GM10266 (cell line): ENCODE measurements around the gene SLC6A20.

Source experiments
- DNase-seq: peaks from one replicate; pipeline ENCODE4 v3.0.0; 2012; ENCODE audit errors: extremely low spot score
- TF ChIP-seq, protein P1 (sequence below): IDR thresholded peaks from 2 replicates; pipeline ENCODE4 v1.5.1; 2012; ENCODE audit warnings: mild to moderate bottlenecking, low read depth; ENCODE audit not compliant: control insufficient read depth, insufficient read depth; ENCODE audit errors: missing control alignments

SLC6A20 gene

DNA sequence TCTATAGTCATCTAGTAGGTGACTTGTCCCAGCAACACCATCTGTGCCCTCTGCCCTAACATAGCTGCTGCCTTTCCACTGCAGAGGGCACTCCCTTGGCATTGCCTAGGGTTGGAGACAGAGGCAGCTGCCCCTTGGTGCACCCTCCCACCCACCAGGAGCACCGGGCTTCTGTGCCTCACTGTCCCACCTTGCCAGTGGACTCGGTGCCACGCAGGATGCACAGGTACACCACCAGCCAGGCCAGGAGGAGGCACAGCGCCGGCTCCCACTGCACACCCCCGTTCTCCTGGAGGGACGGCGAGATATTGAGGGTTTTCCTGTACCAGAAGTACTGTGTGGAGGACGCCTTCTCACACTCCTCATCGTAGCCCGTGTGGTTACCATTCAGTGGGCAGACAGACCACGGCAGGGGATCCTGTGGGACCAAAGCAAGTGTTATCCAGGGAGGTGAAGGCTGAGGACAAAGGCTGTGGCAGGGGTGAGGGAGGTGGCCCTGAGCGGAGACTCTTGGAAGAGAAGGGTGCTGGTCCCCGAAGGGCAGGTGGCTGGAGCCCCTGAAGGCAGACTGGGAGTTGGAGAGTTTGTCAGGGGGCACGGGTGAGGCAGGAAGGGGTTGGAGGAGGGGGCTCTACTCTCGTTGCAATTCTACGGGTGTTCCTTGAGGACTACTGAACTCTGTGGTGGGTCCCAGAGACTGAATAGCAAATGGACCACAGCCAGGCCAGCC is 20.6 kb downstream of the SLC6A20 start:
- TF ChIP-seq, protein P1, sequence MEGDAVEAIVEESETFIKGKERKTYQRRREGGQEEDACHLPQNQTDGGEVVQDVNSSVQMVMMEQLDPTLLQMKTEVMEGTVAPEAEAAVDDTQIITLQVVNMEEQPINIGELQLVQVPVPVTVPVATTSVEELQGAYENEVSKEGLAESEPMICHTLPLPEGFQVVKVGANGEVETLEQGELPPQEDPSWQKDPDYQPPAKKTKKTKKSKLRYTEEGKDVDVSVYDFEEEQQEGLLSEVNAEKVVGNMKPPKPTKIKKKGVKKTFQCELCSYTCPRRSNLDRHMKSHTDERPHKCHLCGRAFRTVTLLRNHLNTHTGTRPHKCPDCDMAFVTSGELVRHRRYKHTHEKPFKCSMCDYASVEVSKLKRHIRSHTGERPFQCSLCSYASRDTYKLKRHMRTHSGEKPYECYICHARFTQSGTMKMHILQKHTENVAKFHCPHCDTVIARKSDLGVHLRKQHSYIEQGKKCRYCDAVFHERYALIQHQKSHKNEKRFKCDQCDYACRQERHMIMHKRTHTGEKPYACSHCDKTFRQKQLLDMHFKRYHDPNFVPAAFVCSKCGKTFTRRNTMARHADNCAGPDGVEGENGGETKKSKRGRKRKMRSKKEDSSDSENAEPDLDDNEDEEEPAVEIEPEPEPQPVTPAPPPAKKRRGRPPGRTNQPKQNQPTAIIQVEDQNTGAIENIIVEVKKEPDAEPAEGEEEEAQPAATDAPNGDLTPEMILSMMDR, result no peak
- no peak for DNase-seq

DNA sequence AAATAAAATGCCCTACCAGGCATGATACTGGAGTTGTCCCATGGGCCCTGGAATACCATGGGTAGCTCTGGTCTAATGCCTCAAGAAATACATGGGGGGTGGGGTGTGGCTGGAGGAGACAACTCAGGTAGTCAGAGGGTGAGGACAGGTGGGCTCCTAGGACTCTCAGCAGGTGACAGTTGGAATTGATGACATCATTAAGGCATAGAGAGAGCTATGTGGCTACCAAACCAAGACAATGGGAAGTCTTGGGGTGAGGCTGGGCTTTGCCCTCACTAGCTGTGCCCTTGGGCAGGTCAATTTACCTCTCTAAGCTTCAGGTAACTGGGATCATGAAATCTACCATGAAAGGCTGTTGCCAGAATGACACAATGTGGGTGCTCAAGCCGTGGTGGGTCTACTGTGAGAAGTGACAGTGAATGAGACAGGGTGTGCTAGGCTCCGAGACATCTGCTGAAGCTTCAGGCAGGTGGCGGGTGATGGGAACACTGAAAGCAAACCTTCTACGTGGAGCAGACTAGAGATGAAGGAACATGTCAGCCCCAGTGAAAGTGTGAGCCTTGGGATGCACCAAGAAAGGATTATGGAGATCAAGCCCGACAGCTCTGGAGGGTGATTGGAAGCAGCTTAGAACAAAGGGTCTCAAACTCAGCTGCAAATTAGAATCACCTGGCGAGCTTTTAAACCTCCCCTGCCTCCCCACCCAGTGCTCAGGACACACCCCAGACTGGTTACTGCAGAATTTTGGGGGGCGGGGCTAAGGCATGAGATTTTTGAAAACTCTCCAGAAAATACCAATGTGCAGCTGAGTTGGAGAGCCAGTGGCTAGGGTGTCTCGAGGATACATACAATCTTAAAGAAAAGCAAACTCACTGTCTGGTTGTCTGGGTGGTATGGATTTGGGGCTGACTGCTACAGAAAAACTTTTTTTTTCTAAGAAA is 21.5 kb downstream of the SLC6A20 start:
- DNase-seq, result no peak
- TF ChIP-seq, protein P1, result no peak

DNA sequence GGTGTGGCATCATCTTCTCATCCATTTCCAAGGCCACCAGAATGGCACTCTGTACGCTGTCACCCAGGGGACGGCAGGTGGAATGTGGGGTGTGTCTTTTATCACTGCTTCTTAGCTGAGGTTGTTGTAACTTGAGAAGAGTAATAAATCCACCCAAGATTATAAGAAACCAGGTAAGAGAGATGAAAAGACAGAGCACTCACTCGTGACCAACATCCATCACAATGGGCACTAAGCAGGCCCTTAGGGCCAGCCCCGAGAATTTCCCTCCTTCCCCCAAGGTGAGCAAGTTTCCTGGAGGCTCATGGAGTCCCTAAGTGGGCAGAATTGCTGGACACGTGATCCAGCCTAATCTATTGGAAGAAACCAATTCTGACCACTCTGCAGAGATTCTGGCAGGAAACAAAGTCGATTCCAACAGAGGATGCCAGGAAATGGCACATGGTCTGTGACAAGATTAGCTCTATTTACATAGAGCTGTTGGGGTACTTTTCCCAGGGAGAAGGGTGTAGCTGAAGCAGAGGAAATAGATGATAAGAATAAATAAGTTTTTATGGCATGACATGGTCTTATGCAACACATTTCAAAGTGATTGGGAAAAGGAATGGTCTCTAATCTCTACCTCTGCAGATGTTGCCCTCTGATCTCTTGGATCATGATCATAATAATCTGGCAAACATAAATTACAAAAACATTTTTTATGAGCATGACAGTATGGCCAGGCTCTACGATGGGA is 22.5 kb downstream of the SLC6A20 start:
- TF ChIP-seq, protein P1, result no peak
- DNase-seq, result no peak

DNA sequence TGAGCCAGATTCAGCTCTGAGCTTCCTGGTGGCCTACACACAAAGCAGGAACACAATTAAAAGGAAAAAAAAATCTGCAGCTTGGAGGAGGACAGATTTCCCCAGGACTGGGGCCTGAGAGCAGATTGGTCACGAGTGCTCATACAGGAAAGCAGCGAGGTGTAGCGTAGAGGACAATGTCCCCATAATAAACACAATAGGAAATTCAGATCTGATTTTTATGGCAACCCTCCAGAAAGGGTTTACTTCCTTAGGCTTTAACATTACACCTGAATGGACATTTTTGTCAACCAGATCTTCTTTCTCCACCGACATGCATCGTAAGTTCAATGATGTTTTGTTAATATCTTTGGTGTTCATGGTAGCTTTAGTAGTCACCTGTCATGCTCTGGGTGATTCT is 23.3 kb downstream of the SLC6A20 start:
- DNase-seq, result no peak
- TF ChIP-seq, protein P1, result no peak

DNA sequence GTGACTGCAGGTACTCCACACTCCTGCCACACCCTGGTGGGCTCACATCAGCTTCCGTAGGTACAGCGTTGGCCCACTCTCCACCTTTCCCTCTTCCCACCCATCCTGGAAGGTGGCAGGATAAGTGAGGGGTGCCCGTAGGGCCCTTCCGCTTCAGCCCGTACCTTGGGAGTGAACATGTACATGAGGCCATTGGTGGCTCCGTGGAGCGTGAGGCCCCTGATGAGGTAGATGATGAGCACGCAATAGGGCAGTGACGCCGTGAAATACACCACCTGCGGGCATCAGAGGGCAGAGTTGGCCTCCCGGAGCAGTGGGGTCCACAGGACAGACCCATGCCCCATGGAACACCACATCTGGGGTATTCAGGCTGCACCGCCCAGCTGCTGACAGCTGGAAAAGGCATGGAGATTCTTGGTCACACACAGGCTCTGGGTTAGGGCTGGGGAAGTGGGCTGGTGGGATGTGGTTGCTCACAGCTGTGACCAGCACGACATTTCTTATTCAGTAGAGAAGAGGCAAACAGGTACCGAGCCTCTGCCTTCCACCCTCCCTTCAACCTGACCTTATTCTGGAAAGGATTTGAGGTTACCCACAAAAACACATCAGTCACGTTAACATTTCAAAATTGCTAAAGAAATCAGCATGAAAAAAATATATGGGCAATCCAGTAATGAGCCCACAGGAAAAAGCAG is 23.8 kb downstream of the SLC6A20 start:
- TF ChIP-seq, protein P1, result no peak
- no peak for DNase-seq

DNA sequence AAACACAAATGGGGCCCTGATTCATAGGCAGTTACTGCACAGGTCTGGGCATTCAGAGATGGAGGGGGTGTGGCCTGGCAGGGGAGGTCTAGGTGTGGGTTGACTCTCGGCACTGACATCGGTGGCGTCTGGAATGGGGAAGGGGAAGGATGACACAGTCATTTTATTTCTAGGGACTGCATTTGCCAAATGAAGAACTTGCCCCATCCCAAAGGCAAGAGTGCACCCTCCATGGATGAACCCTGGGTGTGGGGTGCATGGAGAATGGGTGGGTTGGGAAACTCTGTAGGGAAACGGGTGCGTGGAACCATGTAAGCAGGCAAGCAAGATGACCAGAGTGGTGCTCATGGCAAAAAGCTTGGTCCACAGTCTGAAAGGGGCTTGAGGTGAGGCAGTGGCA is 24.5 kb downstream of the SLC6A20 start:
- DNase-seq, result no peak
- TF ChIP-seq, protein P1, result no peak
